NB4 (cell line): ENCODE measurements around the gene CASP8.

Experiments
- DNase-seq: peaks from one replicate; pipeline ENCODE4 v3.0.0; 2010; ENCODE audit warnings: low read depth
- H3K4me3 ChIP-seq: one replicate; pipeline ENCODE4 v1.5.1; 2011; ENCODE audit warnings: mild to moderate bottlenecking, low read depth, low read length, moderate library complexity
- CTCF ChIP-seq: IDR thresholded peaks from one replicate; pipeline ENCODE4 v1.5.1; 2012; ENCODE audit warnings: low read depth, low read length
- MAX ChIP-seq: IDR thresholded peaks from 2 replicates; pipeline ENCODE4 v1.6.1; 2011; ENCODE audit warnings: low read depth, low read length
- MYC ChIP-seq: IDR thresholded peaks from 2 replicates; pipeline ENCODE4 v1.6.1; 2011; ENCODE audit warnings: low read depth, low read length
- POLR2A ChIP-seq: IDR thresholded peaks from 2 replicates; pipeline ENCODE4 v1.6.1; 2011; ENCODE audit warnings: mild to moderate bottlenecking; ENCODE audit not compliant: insufficient read length; ENCODE audit errors: extremely low read depth

Gene CASP8

GRCh38 chr2:201250741-201251140 is 9.6 kb upstream of the CASP8 start:
- no peak for TF ChIP-seq MYC
- TF ChIP-seq MAX, result no peak
- TF ChIP-seq POLR2A, result no peak
- no peak for TF ChIP-seq CTCF
- H3K4me3 ChIP-seq, result no peak overlapping the region

GRCh38 chr2:201254081-201254730 is 6.1 kb upstream of the CASP8 start:
- TF ChIP-seq MYC (no peak), POLR2A (no peak), MAX (no peak), CTCF (no peak)
- DNase-seq, result peak; percentile 37

More at GRCh38 chr2:201250741-201251140, 9.6 kb upstream of the CASP8 start:
- no peak for DNase-seq

GRCh38 chr2:201255408-201256033 is 4.8 kb upstream of the CASP8 start:
- H3K4me3 ChIP-seq, result no peak overlapping the region
- DNase-seq, result no peak
- TF ChIP-seq MYC, result no peak
- no peak for TF ChIP-seq POLR2A
- TF ChIP-seq CTCF, result no peak
- no peak for TF ChIP-seq MAX

More at GRCh38 chr2:201254081-201254730, 6.1 kb upstream of the CASP8 start:
- no peak overlapping the region for H3K4me3 ChIP-seq

GRCh38 chr2:201256082-201256481 is 4.3 kb upstream of the CASP8 start:
- DNase-seq, result no peak

GRCh38 chr2:201257381-201257955 is 2.9 kb upstream of the CASP8 start:
- H3K4me3 ChIP-seq, result peak overlapping the region; percentile 73
- peak; percentile 92 for DNase-seq

More at GRCh38 chr2:201256082-201256481, 4.3 kb upstream of the CASP8 start:
- TF ChIP-seq POLR2A (no peak), MAX (no peak)
- no peak overlapping the region for H3K4me3 ChIP-seq

GRCh38 chr2:201257956-201258665 is 2.2 kb upstream of the CASP8 start:
- H3K4me3 ChIP-seq, result peak overlapping the region; percentile 73
- DNase-seq, result peak; percentile 95
- peak; percentile 97 for TF ChIP-seq MYC
- peak; percentile 33 for TF ChIP-seq POLR2A
- peak; percentile 98 for TF ChIP-seq MAX
- no peak for TF ChIP-seq CTCF

More at GRCh38 chr2:201257381-201257955, 2.9 kb upstream of the CASP8 start:
- no peak for TF ChIP-seq MAX
